Testis (tissue), 3 donors: Measurements from ENCODE around the gene KATNB1. TPM values are rescaled to one million over a fixed set of nuclear protein-coding genes. Genes with fewer than 3 reads are reported as not detected.

Experiments
- DNase-seq: peaks from one replicate; pipeline ENCODE4 v3.0.0-alpha.2; 2019
- H3K27ac ChIP-seq, 2 donors: fragments of 200-600 bp; sonication (generic); one replicate each; pipeline ENCODE4 v1.5.1; 2019
- H3K27me3 ChIP-seq: fragments of 200-600 bp; sonication (generic); one replicate; pipeline ENCODE4 v1.5.1; 2019
- H3K36me3 ChIP-seq: fragments of 200-600 bp; sonication (generic); one replicate; pipeline ENCODE4 v1.5.1; 2017; ENCODE audit warnings: low read depth; ENCODE audit errors: missing control alignments
- H3K4me1 ChIP-seq: fragments of 200-600 bp; sonication (generic); one replicate; pipeline ENCODE4 v1.5.1; 2019
- H3K4me3 ChIP-seq, 2 donors: fragments of 200-600 bp; sonication (generic); one replicate each; pipeline ENCODE4 v1.5.1; 2017 to 2019
- H3K9me3 ChIP-seq: fragments of 200-600 bp; sonication (generic); one replicate; pipeline ENCODE4 v1.5.1; 2017
- POLR2A ChIP-seq: fragments of 450-650 bp; IDR thresholded peaks from one replicate; pipeline ENCODE4 v1.6.1; 2017; ENCODE audit warnings: antibody characterized with exemption, mild to moderate bottlenecking, moderate library complexity
- WGBS, 2 donors: methylation state at CpG; one replicate each; pipeline ENCODE4 v1.1.5; 2018; 5-methylcytosine and 5-hydroxymethylcytosine counted together
- intact Hi-C: fragments of 100-400 bp; cut with DNase I; formaldehyde crosslinking; loops from one replicate; pipeline ENCODE4 v1.15.1; 2023; ENCODE audit warnings: low total_unique reads
- polyA plus RNA-seq: library from polyadenylated mRNA; stranded (reverse); fragments of 350-450 nt; fragmentation: Illumina TruSeq; extraction: RNeasy Lipid Tissue Mini Kit (QIAGEN cat#74804); gene quantifications from one replicate; pipeline ENCODE4 v1.2.3, GENCODE V29; 2014; ENCODE audit warnings: low read depth, low replicate concordance; ENCODE audit not compliant: insufficient read depth
- total RNA-seq, 2 donors: library from RNA; depleted of rRNA; stranded (reverse); fragments of >200 nt; gene quantifications; one replicate each; pipeline ENCODE4 v1.2.3, GENCODE V29; 2016
- TF ChIP-seq, protein P1 (sequence below), 3 experiments: fragments of 450-650 bp in 2 of 3; fragments of 200-600 bp in 1 of 3; sonication (generic) in 1 of 3; IDR thresholded peaks; one replicate each; pipeline ENCODE4 v1.5.1; 2016 to 2019; ENCODE audit warnings: antibody characterized with exemption in 3 of 3, mild to moderate bottlenecking in 2 of 3, moderate library complexity in 1 of 3

KATNB1 gene
- total and polyA plus RNA-seq, 3 donors from 2014 or later = 52.7 to 105 (median 53.5) TPM

DNA sequence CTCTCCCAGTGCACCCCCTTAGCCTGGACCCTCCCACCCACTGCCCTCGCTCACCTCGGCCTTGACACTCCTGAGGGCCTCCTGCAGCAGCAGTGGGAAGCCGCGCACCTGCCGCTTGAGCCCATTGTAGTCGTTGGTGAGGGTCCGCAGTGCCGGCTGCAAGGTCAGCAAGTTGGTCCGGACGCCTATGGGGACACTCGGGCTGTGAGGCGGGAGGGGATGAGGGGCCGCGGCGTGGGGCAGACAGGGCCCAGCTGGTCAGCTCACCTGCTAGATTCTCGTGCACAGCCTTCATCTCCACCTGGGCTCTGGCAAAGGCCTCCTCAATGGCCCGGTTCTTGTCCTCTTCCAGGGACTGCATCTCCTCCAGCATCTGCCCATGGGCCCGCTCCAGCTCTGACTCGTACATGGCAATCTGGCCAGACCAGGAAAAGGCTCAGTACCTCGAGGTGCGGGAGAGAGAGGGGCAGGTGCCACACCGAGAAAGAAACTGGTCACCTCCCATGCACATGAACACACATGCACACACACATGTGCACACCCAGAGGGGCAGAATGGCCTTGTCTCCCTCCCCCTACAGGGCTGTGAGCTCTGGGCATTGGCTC lies 34.1 kb downstream of the KATNB1 start:
- Histone ChIP-seq H3K4me1 (no peaks in the 10 kb centered on the region), H3K27me3 (no peaks in the 10 kb centered on the region), H3K27ac (no peak overlapping the region), H3K9me3 (no peaks in the 10 kb centered on the region), H3K4me3 (no peak overlapping the region), H3K36me3 (no peaks in the 10 kb centered on the region)
- intact Hi-C loops = no loop called here
- DNase-seq = no peak
- TF ChIP-seq, protein P1, sequence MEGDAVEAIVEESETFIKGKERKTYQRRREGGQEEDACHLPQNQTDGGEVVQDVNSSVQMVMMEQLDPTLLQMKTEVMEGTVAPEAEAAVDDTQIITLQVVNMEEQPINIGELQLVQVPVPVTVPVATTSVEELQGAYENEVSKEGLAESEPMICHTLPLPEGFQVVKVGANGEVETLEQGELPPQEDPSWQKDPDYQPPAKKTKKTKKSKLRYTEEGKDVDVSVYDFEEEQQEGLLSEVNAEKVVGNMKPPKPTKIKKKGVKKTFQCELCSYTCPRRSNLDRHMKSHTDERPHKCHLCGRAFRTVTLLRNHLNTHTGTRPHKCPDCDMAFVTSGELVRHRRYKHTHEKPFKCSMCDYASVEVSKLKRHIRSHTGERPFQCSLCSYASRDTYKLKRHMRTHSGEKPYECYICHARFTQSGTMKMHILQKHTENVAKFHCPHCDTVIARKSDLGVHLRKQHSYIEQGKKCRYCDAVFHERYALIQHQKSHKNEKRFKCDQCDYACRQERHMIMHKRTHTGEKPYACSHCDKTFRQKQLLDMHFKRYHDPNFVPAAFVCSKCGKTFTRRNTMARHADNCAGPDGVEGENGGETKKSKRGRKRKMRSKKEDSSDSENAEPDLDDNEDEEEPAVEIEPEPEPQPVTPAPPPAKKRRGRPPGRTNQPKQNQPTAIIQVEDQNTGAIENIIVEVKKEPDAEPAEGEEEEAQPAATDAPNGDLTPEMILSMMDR (IDR thresholded peaks at IDR 0.05) = no peak
- TF ChIP-seq POLR2A = no peak
- WGBS, 2 donors = 89 to 92% methylated on average over 19 to 22 of the region's 22 CpGs

DNA sequence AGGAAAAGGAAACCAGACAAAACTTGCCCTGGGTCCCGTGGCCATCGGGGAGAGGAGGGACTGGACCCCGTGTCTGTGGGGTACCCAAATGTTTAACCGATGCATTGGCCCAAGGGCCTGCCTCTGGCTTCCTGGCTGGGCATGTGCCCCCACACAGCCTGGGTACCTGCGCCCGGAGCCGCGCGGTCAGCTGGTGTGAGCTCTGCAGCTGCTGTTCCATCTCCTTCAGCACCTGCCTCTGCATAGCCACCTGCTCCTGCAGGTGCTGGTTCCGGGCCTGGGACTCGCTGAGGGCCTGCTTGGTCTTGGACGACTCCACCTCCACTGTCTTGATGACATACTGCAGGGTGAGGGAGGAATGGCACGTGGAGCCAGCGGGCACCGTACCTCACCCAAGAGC lies 34.8 kb downstream of the KATNB1 start:
- WGBS, 2 donors = 93 to 95% methylated on average over 14 to 15 of the region's 15 CpGs
- intact Hi-C loops = no loop called here
- Histone ChIP-seq H3K4me3 (no peak overlapping the region), H3K9me3 (no peaks in the 10 kb centered on the region), H3K4me1 (no peaks in the 10 kb centered on the region), H3K36me3 (no peaks in the 10 kb centered on the region), H3K27ac (no peak overlapping the region), H3K27me3 (no peaks in the 10 kb centered on the region)
- no peak for DNase-seq
- TF ChIP-seq POLR2A = no peak
- TF ChIP-seq, protein P1 (IDR thresholded peaks at IDR 0.05) = no peak

DNA sequence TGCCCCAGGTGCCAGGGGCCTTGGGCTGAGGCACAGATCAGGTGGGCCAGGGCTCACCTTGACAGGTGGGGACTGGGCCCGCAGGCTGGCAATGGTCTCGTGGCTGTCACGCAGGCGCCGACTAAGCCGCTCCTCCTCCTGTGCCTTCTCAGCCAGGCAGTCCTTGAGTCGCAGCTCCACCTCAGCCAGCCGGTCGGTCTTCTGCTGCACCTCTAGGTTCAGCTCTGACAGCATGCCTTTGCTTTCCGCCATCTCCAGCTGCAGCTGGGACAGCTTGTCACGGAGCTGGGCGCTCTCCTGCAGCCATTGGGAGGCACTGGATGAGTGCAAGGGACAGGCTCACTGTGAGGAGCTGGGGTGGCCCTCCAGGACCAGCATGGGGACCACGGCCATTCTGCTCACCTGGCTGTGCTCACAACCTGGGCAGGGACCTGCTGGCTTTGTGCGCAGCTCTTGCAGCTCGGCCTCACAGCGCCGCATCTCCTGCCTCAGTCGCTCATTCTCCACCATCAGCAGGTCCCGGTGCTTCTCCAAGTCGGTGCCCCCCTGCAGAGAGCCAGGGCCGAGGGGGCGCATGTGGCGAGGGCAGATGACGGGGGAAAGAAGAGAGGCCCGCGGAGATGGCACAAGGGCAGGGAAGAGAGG lies 35.7 kb downstream of the KATNB1 start:
- Histone ChIP-seq H3K9me3 (no peaks in the 10 kb centered on the region), H3K4me3 (no peak overlapping the region), H3K27me3 (no peaks in the 10 kb centered on the region), H3K27ac (no peak overlapping the region), H3K36me3 (no peaks in the 10 kb centered on the region), H3K4me1 (no peaks in the 10 kb centered on the region)
- no peak for TF ChIP-seq POLR2A
- TF ChIP-seq, protein P1 (IDR thresholded peaks at IDR 0.05) = no peak
- WGBS, 2 donors = 92 to 94% methylated on average over 25 to 26 of the region's 26 CpGs
- DNase-seq = no peak
- intact Hi-C loops = no loop called here

DNA sequence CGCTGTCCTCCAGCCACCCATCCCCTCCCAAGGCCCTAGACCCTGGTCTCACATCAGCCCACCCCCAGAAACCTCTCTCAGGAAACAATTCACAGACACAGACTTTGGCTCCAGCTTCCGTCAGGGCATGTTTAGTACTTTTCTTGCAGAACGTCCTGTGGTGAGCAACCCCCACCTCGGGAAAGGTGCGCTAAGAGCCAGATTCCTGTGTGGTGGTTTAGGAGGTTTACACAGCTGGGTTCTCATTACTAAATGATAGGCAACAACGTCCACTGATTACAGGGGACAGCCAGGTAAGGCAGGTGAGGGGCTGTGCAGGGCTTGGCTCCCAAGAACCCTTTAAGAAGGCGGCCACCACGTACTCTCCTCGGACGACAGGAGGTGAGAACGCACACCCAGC lies 37.4 kb downstream of the KATNB1 start:
- DNase-seq = no peak
- intact Hi-C loops = no loop called here
- no peaks in the 10 kb centered on the region for H3K4me1 ChIP-seq
- no peaks in the 10 kb centered on the region for H3K9me3 ChIP-seq
- 90 to 93% methylated on average over 6 to 11 of the region's 11 CpGs for WGBS, 2 donors
- no peak overlapping the region for H3K4me3 ChIP-seq
- no peaks in the 10 kb centered on the region for H3K36me3 ChIP-seq
- no peak for TF ChIP-seq POLR2A
- TF ChIP-seq, protein P1 (IDR thresholded peaks at IDR 0.05) = no peak
- H3K27me3 ChIP-seq = no peaks in the 10 kb centered on the region
- H3K27ac ChIP-seq = no peak overlapping the region
